ACC112 (cell line): ENCODE results near the gene RIN3.

Experiments used
- H2AFZ ChIP-seq: fragments of 200-600 bp; sonication (generic); one replicate; pipeline ENCODE4 v1.6.0; 2017; ENCODE audit warnings: antibody characterized with exemption, low read length; ENCODE audit not compliant: unreplicated experiment
- H3K27ac ChIP-seq: fragments of 200-600 bp; sonication (generic); 2 replicates; pipeline ENCODE4 v1.5.1; 2014; ENCODE audit warnings: low read depth, mild to moderate bottlenecking, antibody characterized with exemption, low read length, moderate library complexity
- H3K27me3 ChIP-seq: fragments of 200-600 bp; sonication (generic); 2 replicates; pipeline ENCODE4 v1.6.1; 2014; ENCODE audit warnings: mild to moderate bottlenecking, antibody characterized with exemption, low read length, moderate library complexity, mixed read lengths; ENCODE audit not compliant: insufficient read depth
- H3K36me3 ChIP-seq: fragments of 200-600 bp; sonication (generic); 2 replicates; pipeline ENCODE4 v1.6.1; 2016; ENCODE audit warnings: mild to moderate bottlenecking, antibody characterized with exemption, low read length, moderate library complexity, mixed read lengths; ENCODE audit not compliant: insufficient read depth
- H3K4me1 ChIP-seq: fragments of 200-600 bp; sonication (generic); one replicate; pipeline ENCODE4 v1.6.1; 2016; ENCODE audit warnings: low read length, mixed read lengths; ENCODE audit not compliant: insufficient read depth, unreplicated experiment, control insufficient read depth
- H3K4me3 ChIP-seq: fragments of 200-600 bp; sonication (generic); 2 replicates; pipeline ENCODE4 v1.5.1; 2014; ENCODE audit warnings: mild to moderate bottlenecking, low read depth, low read length
- H3K79me2 ChIP-seq: fragments of 200-600 bp; sonication (generic); one replicate; pipeline ENCODE4 v1.6.0; 2016; ENCODE audit warnings: low read length; ENCODE audit not compliant: control insufficient read depth, unreplicated experiment, insufficient read depth

The RIN3 gene, protein sequence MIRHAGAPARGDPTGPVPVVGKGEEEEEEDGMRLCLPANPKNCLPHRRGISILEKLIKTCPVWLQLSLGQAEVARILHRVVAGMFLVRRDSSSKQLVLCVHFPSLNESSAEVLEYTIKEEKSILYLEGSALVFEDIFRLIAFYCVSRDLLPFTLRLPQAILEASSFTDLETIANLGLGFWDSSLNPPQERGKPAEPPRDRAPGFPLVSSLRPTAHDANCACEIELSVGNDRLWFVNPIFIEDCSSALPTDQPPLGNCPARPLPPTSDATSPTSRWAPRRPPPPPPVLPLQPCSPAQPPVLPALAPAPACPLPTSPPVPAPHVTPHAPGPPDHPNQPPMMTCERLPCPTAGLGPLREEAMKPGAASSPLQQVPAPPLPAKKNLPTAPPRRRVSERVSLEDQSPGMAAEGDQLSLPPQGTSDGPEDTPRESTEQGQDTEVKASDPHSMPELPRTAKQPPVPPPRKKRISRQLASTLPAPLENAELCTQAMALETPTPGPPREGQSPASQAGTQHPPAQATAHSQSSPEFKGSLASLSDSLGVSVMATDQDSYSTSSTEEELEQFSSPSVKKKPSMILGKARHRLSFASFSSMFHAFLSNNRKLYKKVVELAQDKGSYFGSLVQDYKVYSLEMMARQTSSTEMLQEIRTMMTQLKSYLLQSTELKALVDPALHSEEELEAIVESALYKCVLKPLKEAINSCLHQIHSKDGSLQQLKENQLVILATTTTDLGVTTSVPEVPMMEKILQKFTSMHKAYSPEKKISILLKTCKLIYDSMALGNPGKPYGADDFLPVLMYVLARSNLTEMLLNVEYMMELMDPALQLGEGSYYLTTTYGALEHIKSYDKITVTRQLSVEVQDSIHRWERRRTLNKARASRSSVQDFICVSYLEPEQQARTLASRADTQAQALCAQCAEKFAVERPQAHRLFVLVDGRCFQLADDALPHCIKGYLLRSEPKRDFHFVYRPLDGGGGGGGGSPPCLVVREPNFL

GRCh38 chr14:92513204-92513965, at the start of gene RIN3:
RIN3 (plus strand) TSS chr14:92513781; CDS start chr14:92513933, 152 bp downstream.
- Histone ChIP-seq H3K79me2 (peaks cover 21% of the 10 kb centered on the region), H3K27ac (peak within 1 kb of the TSS; percentile 87), H3K4me1 (peaks cover 30% of the 10 kb centered on the region), H3K27me3 (no peaks in the 10 kb centered on the region), H3K36me3 (no peaks in the 10 kb centered on the region), H2AFZ (peak within 1 kb of the TSS; percentile 64), H3K4me3 (peak within 1 kb of the TSS; percentile 97)

- Histone ChIP-seq H3K79me2 (no peaks in the 10 kb centered on the region), H3K27me3 (no peaks in the 10 kb centered on the region), H3K36me3 (no peaks in the 10 kb centered on the region), H3K27ac (no peak overlapping the region), H3K4me3 (no peak overlapping the region), H2AFZ (no peak overlapping the region), H3K4me1 (peaks cover 11% of the 10 kb centered on the region)
Measured at GRCh38 chr14:92464156-92464555, 49.4 kb upstream of the RIN3 start.

GRCh38 chr14:92464716-92465115, 48.9 kb upstream of the RIN3 start:
- Histone ChIP-seq H3K79me2 (no peaks in the 10 kb centered on the region), H3K4me1 (peaks cover 11% of the 10 kb centered on the region)

GRCh38 chr14:92465353-92466055, 48.1 kb upstream of the RIN3 start:
- Histone ChIP-seq H2AFZ (no peak overlapping the region), H3K27me3 (no peaks in the 10 kb centered on the region), H3K79me2 (no peaks in the 10 kb centered on the region), H3K27ac (no peak overlapping the region), H3K4me1 (peaks cover 11% of the 10 kb centered on the region), H3K36me3 (no peaks in the 10 kb centered on the region), H3K4me3 (no peak overlapping the region)

More at GRCh38 chr14:92464716-92465115, 48.9 kb upstream of the RIN3 start:
- Histone ChIP-seq H2AFZ (no peak overlapping the region), H3K36me3 (no peaks in the 10 kb centered on the region), H3K27me3 (no peaks in the 10 kb centered on the region), H3K4me3 (no peak overlapping the region), H3K27ac (no peak overlapping the region)

DNA sequence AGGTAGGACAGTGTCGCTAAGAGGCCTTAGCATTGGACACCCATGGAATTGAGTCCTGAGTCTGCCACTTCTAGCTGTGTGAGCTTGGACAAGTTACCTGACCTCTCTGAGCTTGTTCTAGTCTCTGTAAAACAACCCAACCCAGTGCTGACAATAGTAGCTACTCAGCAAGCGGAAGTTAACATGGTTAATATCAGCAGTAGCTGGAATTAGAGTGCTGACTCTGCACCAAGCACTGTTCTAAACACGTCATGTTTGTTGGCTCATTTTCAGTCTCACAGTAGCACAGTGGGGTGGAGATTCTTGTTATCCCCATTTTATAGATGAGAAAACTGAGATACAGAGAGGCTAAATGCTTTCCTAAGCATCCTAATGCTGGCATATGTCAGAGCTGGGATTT, 47.5 kb upstream of the RIN3 start:
- Histone ChIP-seq H2AFZ (no peak overlapping the region), H3K4me1 (peaks cover 6% of the 10 kb centered on the region), H3K4me3 (no peak overlapping the region), H3K27ac (no peak overlapping the region), H3K36me3 (no peaks in the 10 kb centered on the region), H3K79me2 (no peaks in the 10 kb centered on the region), H3K27me3 (no peaks in the 10 kb centered on the region)

DNA sequence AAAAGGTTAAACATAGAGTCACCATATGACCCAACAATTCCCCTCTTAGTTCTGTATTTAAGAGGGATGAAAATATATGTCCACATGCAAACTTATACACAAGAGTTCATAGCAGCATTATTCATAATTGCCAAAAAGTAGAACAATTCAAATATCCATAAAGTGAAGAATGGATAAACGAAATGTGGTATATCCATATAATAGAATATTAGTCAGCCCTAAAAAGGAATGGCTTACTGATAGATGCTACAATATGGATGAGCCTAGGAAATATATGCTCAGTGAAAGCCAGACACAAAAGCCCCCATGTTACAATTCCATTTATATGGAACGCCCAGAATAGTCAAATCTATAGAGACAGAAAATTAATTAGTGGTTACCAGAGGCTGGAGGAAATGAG, 44.1 kb upstream of the RIN3 start:
- peaks cover 33% of the 10 kb centered on the region for H3K4me1 ChIP-seq
- no peak overlapping the region for H3K27ac ChIP-seq
- H3K79me2 ChIP-seq = no peaks in the 10 kb centered on the region
- no peak overlapping the region for H2AFZ ChIP-seq
- H3K4me3 ChIP-seq = no peak overlapping the region
- no peaks in the 10 kb centered on the region for H3K27me3 ChIP-seq
- no peaks in the 10 kb centered on the region for H3K36me3 ChIP-seq

GRCh38 chr14:92470215-92470614, 43.4 kb upstream of the RIN3 start:
- Histone ChIP-seq H3K36me3 (no peaks in the 10 kb centered on the region), H3K27ac (no peak overlapping the region), H3K27me3 (no peaks in the 10 kb centered on the region), H3K79me2 (no peaks in the 10 kb centered on the region), H3K4me1 (peaks cover 35% of the 10 kb centered on the region), H2AFZ (no peak overlapping the region), H3K4me3 (no peak overlapping the region)

GRCh38 chr14:92470811-92471210, 42.8 kb upstream of the RIN3 start:
- no peak overlapping the region for H3K27ac ChIP-seq
- H3K27me3 ChIP-seq = no peaks in the 10 kb centered on the region
- no peak overlapping the region for H2AFZ ChIP-seq
- no peak overlapping the region for H3K4me3 ChIP-seq
- H3K36me3 ChIP-seq = no peaks in the 10 kb centered on the region
- H3K79me2 ChIP-seq = no peaks in the 10 kb centered on the region
- H3K4me1 ChIP-seq = peaks cover 41% of the 10 kb centered on the region

GRCh38 chr14:92471919-92472318, 41.7 kb upstream of the RIN3 start:
- no peak overlapping the region for H2AFZ ChIP-seq
- H3K4me3 ChIP-seq = no peak overlapping the region
- H3K27ac ChIP-seq = peak overlapping the region; percentile 15; the same call in 1 of the 2 replicates
- H3K79me2 ChIP-seq = no peaks in the 10 kb centered on the region
- peaks cover 46% of the 10 kb centered on the region for H3K4me1 ChIP-seq
- no peaks in the 10 kb centered on the region for H3K36me3 ChIP-seq
- H3K27me3 ChIP-seq = no peaks in the 10 kb centered on the region

- Histone ChIP-seq H3K4me1 (peaks cover 46% of the 10 kb centered on the region), H3K27ac (peak overlapping the region; percentile 64)
Measured at GRCh38 chr14:92472860-92473259, 40.7 kb upstream of the RIN3 start.

More at GRCh38 chr14:92472860-92473259, 40.7 kb upstream of the RIN3 start:
- Histone ChIP-seq H3K36me3 (no peaks in the 10 kb centered on the region), H3K27me3 (no peaks in the 10 kb centered on the region), H3K4me3 (no peak overlapping the region), H2AFZ (no peak overlapping the region), H3K79me2 (no peaks in the 10 kb centered on the region)
